GM12878 (cell line): ENCODE results near the gene SCUBE3. TPM values are rescaled to one million over a fixed set of nuclear protein-coding genes. Genes with fewer than 3 reads are reported as not detected.

Experiments
- ATAC-seq: fragments of 200-7000 bp; cut with Tn5 transposase; 3 replicates; pipeline ENCODE4 v1.9.1; 2020; ENCODE audit warnings: mild to moderate bottlenecking, moderate library complexity
- BruUV-seq: library from RNA; stranded (reverse); fragments of 400-500 nt; replicated peaks from 2 replicates; lab custom pipeline; 2021; lab: Mats Ljungman, UMichigan
- CTCF ChIA-PET: fragments of 300-600 bp; sonication (Branson Sonifier 250); formaldehyde crosslinking; extraction: SDS; loops from one replicate; lab custom pipeline; 2021; ENCODE audit warnings: inconsistent platforms; lab: Yijun Ruan, JAX
- POLR2A ChIA-PET: fragments of 350-600 bp; formaldehyde crosslinking; extraction: SDS; loops from one replicate; lab custom pipeline; 2021; ENCODE audit warnings: inconsistent platforms; lab: Charles Lee
- RAD21 ChIA-PET: fragments of 300-600 bp; sonication (Branson Sonifier 250); formaldehyde crosslinking; loops from one replicate; lab custom pipeline; 2023; ENCODE audit warnings: antibody characterized with exemption; ENCODE audit not compliant: unreplicated experiment; lab: Charles Lee
- SMC1A ChIA-PET: fragments of 300-600 bp; sonication (Branson Sonifier 250); formaldehyde crosslinking; loops from one replicate; lab custom pipeline; 2023; ENCODE audit not compliant: unreplicated experiment, uncharacterized antibody; lab: Charles Lee
- DNase-seq: peaks from one replicate; pipeline ENCODE4 v3.0.0-alpha.2; 2011; ENCODE audit warnings: low read depth, low spot score
- FAIRE-seq: peaks from 3 replicates; lab custom pipeline; 2011; peaks lifted over from hg19 to GRCh38; lab: Jason Lieb, UNC
- H2AFZ ChIP-seq: 2 replicates; pipeline ENCODE4 v1.6.0; 2011; ENCODE audit warnings: low read depth, low read length, control low read depth; ENCODE audit not compliant: control insufficient read depth
- H3K27ac ChIP-seq: 2 replicates; pipeline ENCODE4 v1.5.1; 2011; ENCODE audit warnings: control low read depth; ENCODE audit not compliant: control insufficient read depth, insufficient read depth
- H3K27me3 ChIP-seq, 2 experiments: replicated peaks in 1 of 2; 2 replicates each; pipeline versions ENCODE4 v1.6.0 to v1.6.1; 2011; ENCODE audit warnings: low read length in 1 of 2; ENCODE audit not compliant: control insufficient read depth in 2 of 2, insufficient read depth in 2 of 2
- H3K36me3 ChIP-seq, 2 experiments: 2 replicates each; pipeline ENCODE4 v1.5.1; 2011; ENCODE audit warnings: low read length in 1 of 2; ENCODE audit not compliant: control insufficient read depth in 2 of 2, insufficient read depth in 2 of 2
- H3K4me1 ChIP-seq: 2 replicates; pipeline ENCODE4 v1.6.1; 2011; ENCODE audit warnings: mild to moderate bottlenecking, low read length, moderate library complexity, mixed read lengths; ENCODE audit not compliant: control insufficient read depth, insufficient read depth
- H3K4me2 ChIP-seq: 2 replicates; pipeline ENCODE4 v1.6.0; 2011; ENCODE audit warnings: control low read depth; ENCODE audit not compliant: control insufficient read depth, insufficient read depth
- H3K4me3 ChIP-seq: fragments of 200-600 bp; sonication (generic); 2 replicates; pipeline ENCODE4 v1.5.1; 2016
- H3K79me2 ChIP-seq: 2 replicates; pipeline ENCODE4 v1.6.0; 2011; ENCODE audit warnings: low read length; ENCODE audit not compliant: control insufficient read depth, insufficient read depth
- H3K9ac ChIP-seq: 2 replicates; pipeline ENCODE4 v1.8.0; 2011; ENCODE audit warnings: low read length, control low read depth, mixed read lengths; ENCODE audit not compliant: control insufficient read depth, insufficient read depth
- H3K9me3 ChIP-seq: replicated peaks from 3 replicates; pipeline ENCODE4 v1.5.1; 2011; ENCODE audit warnings: mild to moderate bottlenecking, low read length; ENCODE audit not compliant: control insufficient read depth, insufficient read depth
- H4K20me1 ChIP-seq: 2 replicates; pipeline ENCODE4 v1.6.0; 2011; ENCODE audit not compliant: control insufficient read depth, insufficient read depth
- HDAC2 ChIP-seq: fragments of 200-600 bp; sonication (generic); IDR thresholded peaks from 2 replicates; pipeline ENCODE4 v1.6.1; 2017
- JUND ChIP-seq: IDR thresholded peaks from 2 replicates; pipeline ENCODE4 v1.6.1; 2012; ENCODE audit warnings: low read depth, mild to moderate bottlenecking, low read length, improper control_type of control experiment, moderate library complexity
- MYB ChIP-seq: fragments of 150-350 bp; IDR thresholded peaks from 2 replicates; pipeline ENCODE4 v1.6.1; 2014; ENCODE audit warnings: mild to moderate bottlenecking, low read depth, low read length, borderline replicate concordance
- NR2C1 ChIP-seq: fragments of 450-650 bp; IDR thresholded peaks from 2 replicates; pipeline ENCODE4 v1.6.1; 2017; ENCODE audit warnings: antibody characterized with exemption, mild to moderate bottlenecking, moderate library complexity
- POLR2AphosphoS2 ChIP-seq: IDR thresholded peaks from 2 replicates; pipeline ENCODE4 v1.6.1; 2011; ENCODE audit warnings: low read depth, mild to moderate bottlenecking, low read length, improper control_type of control experiment, moderate library complexity
- RFX5 ChIP-seq: IDR thresholded peaks from 2 replicates; pipeline ENCODE4 v1.6.1; 2011; ENCODE audit warnings: low read depth, low read length, improper control_type of control experiment
- SUZ12 ChIP-seq: fragments of 200-600 bp; sonication (generic); IDR thresholded peaks from one replicate; pipeline ENCODE4 v1.6.1; 2018; ENCODE audit warnings: antibody characterized with exemption, mild to moderate bottlenecking; ENCODE audit not compliant: unreplicated experiment
- TCF7 ChIP-seq: IDR thresholded peaks from 2 replicates; pipeline ENCODE4 v1.6.1; 2014; ENCODE audit warnings: antibody characterized with exemption, borderline replicate concordance
- ZNF622 ChIP-seq: fragments of 450-650 bp; IDR thresholded peaks from 2 replicates; pipeline ENCODE4 v1.6.1; 2017; ENCODE audit warnings: mild to moderate bottlenecking, inconsistent platforms
- WGBS: methylation state at CpG from one replicate; pipeline ENCODE4 v1.1.6; 2016; ENCODE audit warnings: low lambda C conversion rate; ENCODE audit not compliant: insufficient replicate concordance, insufficient coverage; ENCODE audit errors: missing lambda C conversion rate; 5-methylcytosine and 5-hydroxymethylcytosine counted together
- in situ Hi-C: fragments of 300-500 bp; cut with MboI; formaldehyde crosslinking; loops from 9 replicates; pipeline ENCODE4 v1.14.3; 2018; ENCODE audit warnings: mixed read lengths
- intact Hi-C: fragments of 100-400 bp; cut with micrococcal nuclease; formaldehyde crosslinking; loops from one replicate; pipeline ENCODE4 v1.14.2; 2022; ENCODE audit not compliant: unreplicated experiment
- polyA plus RNA-seq, 11 experiments: library from polyadenylated mRNA; depleted of rRNA in 4 of 11; unstranded in 6 of 11; stranded (reverse) in 5 of 11; fragments of >200 nt; fragmentation: Nextera tagmentation in 4 of 11; fragmentation: Illumina TruSeq in 1 of 11; extraction: Ambion mirVana in 4 of 11; extraction: Trizol in 1 of 11; gene quantifications; 1 replicate in 1 of 11; 2 replicates in 10 of 11; pipeline versions ENCODE4 v1.2.1 to v1.2.3, GENCODE V29; 2011 to 2016; ENCODE audit warnings: inconsistent platforms in 2 of 11, missing spikeins in 2 of 11, low read depth in 1 of 11
- total RNA-seq, 4 experiments: library from RNA; depleted of rRNA in 3 of 4; stranded (reverse); fragments of >200 nt in 3 of 4; fragmentation: Illumina TruSeq in 1 of 4; extraction: Trizol in 1 of 4; gene quantifications; 2 replicates each; pipeline versions ENCODE4 v1.2.1 to v1.2.3, GENCODE V29; 2013 to 2021

SCUBE3 gene
- total and polyA plus RNA-seq, 10 of the 15 experiments (the other 5 are each of a cell fraction or from before 2014, with no cell fraction given), result under 0.01 to 0.20 (median 0.07) TPM; not detected in 4

DNA sequence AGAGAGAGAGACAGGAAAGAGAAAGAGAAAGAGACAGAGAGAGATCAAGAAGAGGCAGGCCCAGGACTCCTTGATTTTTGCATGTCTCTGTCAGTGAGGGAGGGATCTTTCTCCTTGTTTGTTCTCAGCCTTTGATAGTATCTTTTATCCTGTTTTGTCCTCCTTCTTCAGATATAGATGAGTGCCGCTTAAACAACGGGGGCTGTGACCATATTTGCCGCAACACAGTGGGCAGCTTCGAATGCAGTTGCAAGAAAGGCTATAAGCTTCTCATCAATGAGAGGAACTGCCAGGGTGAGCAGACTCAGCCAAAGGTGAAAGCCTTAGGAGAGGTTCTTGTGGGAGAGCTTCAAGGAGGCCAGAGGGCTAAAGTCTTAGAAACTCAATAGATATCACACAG, 25.8 kb downstream of the SCUBE3 start:
- H3K79me2 ChIP-seq, result no peaks in the 10 kb centered on the region
- ChIA-PET CTCF (interaction anchor here (0.8 to 4.2 kb wide), 10 partner anchors 10 to 278 kb away, joined by 3 to 52 read pairs (median 17); no protein-coding TSS in a partner anchor), RAD21 (interaction anchor here (1.6 to 2.7 kb wide), 4 partner anchors 32 to 252 kb away, joined by 5 to 13 read pairs (median 6); no protein-coding TSS in a partner anchor), POLR2A (interaction anchor here (0.6 kb wide), 1 partner anchor 1912 kb away, joined by 5 read pairs; no protein-coding TSS in a partner anchor), SMC1A (interaction anchor here (0.8 to 2.5 kb wide), 4 partner anchors 10 to 779 kb away, joined by 3 to 16 read pairs (median 7); no protein-coding TSS in a partner anchor)
- intact Hi-C loops (no loop called here), in situ Hi-C loops (no loop called here)
- DNase-seq (no peak), FAIRE-seq (no peak), ATAC-seq (no peak)
- H4K20me1 ChIP-seq, result peaks cover 4% of the 10 kb centered on the region
- no peaks in the 10 kb centered on the region; the same call in 1 of the 3 replicates for H3K9me3 ChIP-seq
- H3K9ac ChIP-seq, result no peak overlapping the region
- no TSS peak for BruUV-seq
- no peak overlapping the region for H3K27ac ChIP-seq
- H3K4me3 ChIP-seq, result no peak overlapping the region
- H3K36me3 ChIP-seq, result no peaks in the 10 kb centered on the region
- H3K4me2 ChIP-seq, result no peak overlapping the region
- H3K4me1 ChIP-seq, result no peaks in the 10 kb centered on the region
- TF ChIP-seq TCF7 (no peak), JUND (no peak), MYB (no peak), SUZ12 (no peak), RFX5 (no peak), POLR2AphosphoS2 (no peak), ZNF622 (no peak), HDAC2 (no peak), NR2C1 (no peak)
- no peaks in the 10 kb centered on the region for H3K27me3 ChIP-seq
- 100% methylated on average over 4 of the region's 4 CpGs for WGBS
- H2AFZ ChIP-seq, result no peak overlapping the region
